HG03097 (cell line): Measurements from ENCODE around the gene RAB33B.
"Not testable (repeated sequence)": the region's sequence is repeated elsewhere in the genome, so short reads cannot be mapped to it uniquely, and the experiment has no call there.

Experiments
- ATAC-seq: cut with Tn5 transposase; IDR thresholded peaks from one replicate; pipeline ENCODE4 v1.9.1; 2021; ENCODE audit not compliant: unreplicated experiment, low FRiP score

Gene RAB33B

GRCh38 chr4:139454111-139455045 lies at the start of gene RAB33B:
RAB33B (plus strand) TSS chr4:139454121; CDS start chr4:139454196, 75 bp downstream.
- ATAC-seq: peak; percentile 4

GRCh38 chr4:139410312-139410711 lies 43.6 kb upstream of the RAB33B start:
- no peak for ATAC-seq

DNA sequence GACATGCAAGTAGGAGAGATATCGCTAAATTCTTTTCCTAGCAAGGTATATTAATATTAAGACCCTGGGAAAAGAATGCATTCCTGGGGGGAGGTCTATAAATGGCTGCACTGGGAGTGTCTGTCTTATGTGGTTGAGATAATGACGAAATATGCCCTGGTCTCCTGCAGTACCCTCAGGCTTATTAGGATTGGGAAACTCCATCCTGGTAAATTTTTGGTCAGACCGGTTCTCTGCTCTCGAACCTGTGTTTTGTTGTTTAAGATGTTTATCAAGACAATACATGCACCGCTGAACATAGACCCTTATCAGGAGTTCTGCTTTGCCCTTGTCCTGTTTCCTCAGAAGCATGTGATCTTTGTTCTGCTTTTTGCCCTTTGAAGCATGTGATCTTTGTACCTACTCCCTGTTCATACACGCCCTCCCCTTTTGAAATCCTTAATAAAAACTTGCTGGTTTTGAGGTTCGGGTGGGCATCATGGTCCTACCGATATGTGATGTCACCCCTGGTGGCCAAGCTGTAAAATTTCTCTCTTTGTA lies 39.2 kb upstream of the RAB33B start:
- not testable (repeated sequence) for ATAC-seq

GRCh38 chr4:139416073-139416673 lies 37.7 kb upstream of the RAB33B start:
- ATAC-seq: no peak

DNA sequence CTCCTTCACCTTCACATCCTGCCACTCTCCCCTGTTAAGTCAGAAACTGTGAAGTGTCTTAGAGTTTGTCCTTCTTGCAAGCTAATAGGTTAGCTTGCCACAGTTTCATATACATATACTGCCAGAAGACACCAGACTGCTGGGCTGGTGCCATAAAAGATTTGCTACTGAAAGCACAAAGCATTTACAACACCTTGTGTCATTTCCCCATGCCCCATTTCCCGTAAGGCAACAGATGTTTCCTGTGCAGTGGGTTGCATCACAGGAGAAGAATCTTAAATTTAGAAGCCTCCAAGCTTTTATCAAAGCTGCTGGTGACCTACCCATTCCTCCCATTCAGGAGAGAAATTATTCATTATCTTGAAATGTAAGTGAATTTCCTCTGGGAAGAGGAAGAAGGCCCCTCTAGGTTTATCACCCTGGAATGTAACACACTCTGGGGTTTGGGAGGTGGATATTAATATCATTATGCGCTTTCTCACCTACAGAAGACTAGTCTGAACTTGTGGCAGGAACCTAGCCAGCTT lies 34.5 kb upstream of the RAB33B start:
- ATAC-seq: peak; percentile 91

DNA sequence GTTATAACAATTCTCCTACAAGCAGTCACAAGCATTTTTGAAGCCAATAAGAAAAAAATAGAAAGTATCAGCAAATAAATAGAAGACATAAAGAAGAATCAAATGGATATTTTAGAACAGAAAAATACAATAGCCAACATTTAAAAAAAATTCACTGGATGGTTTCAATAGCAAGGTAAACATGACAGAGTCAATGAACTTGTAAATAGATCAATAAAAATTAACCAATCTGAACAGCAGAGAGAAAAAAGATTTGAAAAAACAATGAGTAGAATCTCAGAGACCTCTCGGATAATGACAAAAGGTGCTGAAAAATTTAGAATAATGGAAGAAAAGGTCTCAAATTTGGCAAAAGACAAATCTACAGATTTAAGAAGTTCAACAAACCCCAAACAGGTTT lies 33.3 kb upstream of the RAB33B start:
- no peak for ATAC-seq

DNA sequence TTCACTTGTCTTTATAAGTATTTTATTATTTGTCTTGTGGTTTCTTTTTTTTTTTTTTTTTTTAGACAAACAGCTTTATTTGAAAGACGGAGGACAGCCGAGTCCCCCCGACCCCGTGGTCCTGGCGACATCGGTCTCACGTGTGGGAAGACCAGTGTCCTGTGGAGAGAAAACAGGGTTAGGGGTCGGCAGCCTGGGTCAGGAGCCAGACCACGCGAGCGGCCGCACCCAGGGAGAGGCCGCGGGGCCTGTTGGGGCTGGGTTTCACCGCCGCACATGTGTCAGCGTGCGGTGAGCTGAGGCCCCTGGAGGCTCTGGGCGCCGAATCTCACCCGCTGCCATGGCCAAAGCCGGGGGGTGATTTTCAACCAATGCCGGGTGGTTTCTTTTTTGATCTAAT lies 17.8 kb upstream of the RAB33B start:
- no peak for ATAC-seq

DNA sequence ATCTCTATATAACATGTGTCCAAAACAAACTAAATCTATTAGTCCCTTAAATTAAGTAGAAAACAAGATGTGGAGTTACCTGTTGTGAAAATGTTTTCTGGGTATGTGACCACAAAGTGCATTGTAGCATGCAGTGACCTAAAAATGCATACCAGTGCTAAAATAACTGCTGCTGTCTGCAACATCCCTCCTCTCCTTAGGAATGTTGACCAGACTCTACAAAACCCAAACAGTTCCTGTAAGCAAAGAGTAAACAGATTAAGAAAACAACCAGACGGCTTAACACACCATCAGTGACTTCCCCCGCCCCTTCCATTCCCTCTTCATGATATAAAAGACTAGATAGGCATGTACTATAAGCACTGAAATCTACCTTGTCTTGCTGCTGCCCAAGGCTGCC lies 15.8 kb upstream of the RAB33B start:
- no peak for ATAC-seq

- no peak for ATAC-seq
Measured at GRCh38 chr4:139441029-139441428, 12.9 kb upstream of the RAB33B start.

DNA sequence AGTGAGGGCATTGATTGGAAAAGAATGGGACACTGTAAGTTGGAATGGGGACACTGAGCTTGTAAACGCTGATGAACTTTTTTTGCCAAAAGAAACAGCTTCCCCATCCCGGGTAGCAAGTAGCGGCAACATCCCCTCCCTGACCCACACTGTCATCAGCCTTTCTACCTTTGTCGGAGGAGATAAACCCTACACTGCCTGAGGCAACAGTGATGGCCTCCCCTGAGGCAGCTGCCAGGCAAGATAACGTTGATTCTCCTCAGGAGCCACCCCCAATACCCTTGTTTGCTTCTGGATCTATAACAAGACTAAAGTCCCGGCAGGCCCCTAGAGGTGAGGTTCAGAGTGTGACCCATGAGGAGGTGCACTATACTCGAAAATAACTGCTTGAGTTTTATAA lies 10.3 kb upstream of the RAB33B start:
- ATAC-seq: no peak

DNA sequence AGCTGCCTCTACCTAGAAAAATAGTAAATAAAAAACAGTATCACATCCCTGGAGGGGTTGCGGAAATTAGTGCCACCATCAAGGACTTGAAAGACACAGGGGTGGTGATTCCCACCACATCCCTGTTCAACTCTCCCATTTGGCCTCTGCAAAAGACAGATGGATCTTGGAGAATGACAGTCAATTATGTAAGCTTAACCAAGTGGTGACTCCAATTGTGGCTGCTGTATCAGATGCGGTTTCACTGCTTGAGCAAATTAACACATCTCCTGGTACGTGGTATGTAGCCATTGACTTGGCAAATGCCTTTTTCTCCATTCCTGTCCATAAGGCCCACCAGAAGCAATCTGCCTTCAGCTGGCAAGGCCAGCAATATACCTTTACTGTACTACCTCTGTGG lies 9.0 kb upstream of the RAB33B start:
- not testable (repeated sequence) for ATAC-seq

- not testable (repeated sequence) for ATAC-seq
Measured at GRCh38 chr4:139447078-139447477, 6.8 kb upstream of the RAB33B start.

GRCh38 chr4:139450586-139450985 lies 3.3 kb upstream of the RAB33B start:
- no peak for ATAC-seq

- ATAC-seq: no peak
Measured at GRCh38 chr4:139451997-139452396, 1.9 kb upstream of the RAB33B start.

DNA sequence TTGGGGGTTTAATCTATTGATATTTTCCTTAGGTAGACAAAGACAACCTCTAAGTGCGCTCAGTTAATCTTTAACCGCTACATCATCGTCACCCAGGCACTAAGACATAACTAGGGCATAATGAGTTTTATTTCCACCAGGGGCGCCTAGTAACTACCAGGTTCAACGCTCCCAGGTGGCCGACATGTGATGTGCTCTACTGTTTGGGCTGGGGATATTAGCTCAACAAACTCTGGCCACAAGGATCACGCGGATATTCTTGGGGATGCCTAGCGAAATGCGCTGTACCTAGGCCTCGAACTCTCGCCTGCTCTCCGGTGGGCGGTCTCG lies 915 bp upstream of the RAB33B start:
- peak; percentile 42 for ATAC-seq

DNA sequence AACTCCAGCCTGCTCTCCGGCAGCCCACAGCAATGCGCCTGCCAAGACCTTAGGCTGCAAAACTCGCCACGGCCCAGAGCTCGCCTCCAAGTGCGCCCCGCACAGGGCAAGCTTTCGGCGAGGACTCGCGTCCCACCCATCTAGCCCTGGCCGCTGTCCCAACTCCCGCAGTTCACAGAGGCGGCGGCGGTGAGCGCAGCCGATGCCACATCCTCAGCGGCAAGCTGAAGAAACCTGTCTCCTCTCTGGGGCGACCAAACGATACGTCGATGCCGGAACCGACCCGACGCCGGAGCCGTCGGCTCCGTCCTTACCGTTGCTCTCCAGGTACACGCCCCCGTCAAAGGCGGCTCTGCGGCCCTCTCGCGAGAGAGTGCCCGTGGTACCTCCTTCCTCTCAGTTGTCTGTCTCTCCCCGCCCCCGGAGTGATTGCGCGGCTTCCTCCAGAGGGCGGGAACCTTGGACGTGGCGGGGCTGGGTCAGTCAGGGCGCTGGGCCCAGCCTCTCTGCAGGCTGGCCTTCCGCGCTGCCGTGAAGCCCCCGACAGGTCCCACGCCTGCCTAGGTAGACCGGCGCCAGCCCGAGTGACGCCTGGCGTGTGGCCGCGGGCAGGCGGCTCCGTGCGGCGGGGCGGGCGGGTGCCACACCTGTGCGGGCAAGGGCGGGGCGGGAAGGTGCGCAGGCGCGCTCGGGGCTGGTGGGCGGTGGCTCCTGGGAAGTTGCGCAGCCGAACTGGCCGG lies 380 bp upstream of the RAB33B start:
- peak; percentile 86 for ATAC-seq

DNA sequence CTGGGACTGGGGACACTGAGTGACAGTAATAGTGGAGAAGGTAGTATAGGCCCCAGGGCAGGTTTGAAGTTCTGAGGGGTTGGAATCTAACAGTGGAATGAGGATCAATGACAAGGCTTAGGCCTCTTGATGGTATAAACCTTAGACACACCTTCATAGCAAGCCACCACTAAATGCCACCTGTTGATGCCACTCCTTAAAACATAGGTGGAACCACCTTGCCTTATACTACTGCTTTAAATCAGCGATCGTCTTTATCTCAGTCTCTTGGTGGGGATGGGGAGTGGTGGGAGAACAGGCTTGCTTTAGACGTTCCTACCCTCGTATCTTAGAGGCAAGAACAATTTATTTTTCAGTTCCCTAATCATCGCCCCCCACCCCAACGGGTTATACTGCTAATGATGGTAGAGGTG lies 1.2 kb downstream of the RAB33B start:
- no peak for ATAC-seq

- no peak for ATAC-seq
Measured at GRCh38 chr4:139457318-139457717, 3.4 kb downstream of the RAB33B start.

DNA sequence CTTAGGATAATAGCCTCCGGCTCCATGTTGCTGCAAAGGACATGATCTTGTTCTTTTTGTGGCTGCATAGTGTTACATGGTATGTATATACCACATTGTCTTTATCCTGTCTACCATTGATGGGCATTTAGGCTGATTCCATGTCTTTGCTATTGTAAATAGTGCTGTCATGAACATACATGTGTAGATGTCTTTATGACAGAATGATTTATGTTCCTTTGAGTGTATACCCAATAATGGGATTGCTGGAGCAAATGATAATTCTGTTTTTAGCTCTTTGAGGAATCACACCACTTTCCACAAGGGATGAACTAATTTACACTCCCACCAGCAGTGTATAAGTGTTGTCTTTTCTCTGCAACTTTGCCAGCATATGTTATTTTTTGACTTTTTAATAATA lies 4.6 kb downstream of the RAB33B start:
- no peak for ATAC-seq

- no peak for ATAC-seq
Measured at GRCh38 chr4:139458999-139459398, 5.1 kb downstream of the RAB33B start.

DNA sequence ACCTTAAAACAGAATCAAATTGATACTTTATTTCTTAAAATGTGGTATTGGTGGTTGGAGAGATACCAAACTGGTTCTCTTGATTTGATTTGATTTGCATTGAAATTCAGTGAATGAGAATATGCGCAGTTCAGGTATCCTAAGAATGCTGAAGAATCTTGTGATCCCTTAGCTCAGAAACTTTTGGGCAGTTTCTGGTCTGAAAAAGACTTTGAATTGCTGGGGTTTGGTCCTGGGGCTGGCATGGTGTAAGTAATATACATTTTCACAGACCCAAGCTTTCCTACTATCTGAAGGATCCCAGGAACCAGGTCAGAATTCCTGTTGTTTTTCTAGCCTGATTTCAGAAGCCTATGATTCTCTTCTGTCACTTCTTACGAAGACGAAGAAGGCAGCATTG lies 6.6 kb downstream of the RAB33B start:
- no peak for ATAC-seq
